ENCODE data around the gene SLC2A4RG.

SLC2A4RG gene

GRCh38 chr20:63741354-63741675 is 1.7 kb downstream of the SLC2A4RG start:
- Histone ChIP-seq H3K36me3 (ENCODE audit: insufficient read depth, low read length) (peaks cover 3% of the 10 kb centered on the region; the same call in 1 of the 2 replicates), H3K9ac (ENCODE audit: insufficient read length) (no peak overlapping the region), H3K4me3 (peak overlapping the region; percentile 82), H3K9me3 (ENCODE audit: low read depth, low read length) (no peaks in the 10 kb centered on the region), H3K27ac (no peak overlapping the region)
- no peak for TF ChIP-seq POLR2AphosphoS5 (IDR thresholded peaks at IDR 0.05; ENCODE audit: borderline replicate concordance, low read depth, low read length)
- TF ChIP-seq EZH2 (IDR thresholded peaks at IDR 0.05), result no peak
- no peak for TF ChIP-seq FOXP2 (optimal IDR thresholded peaks at IDR 0.05; ENCODE audit: control extremely low read depth, extremely low read length, insufficient read depth)
- no peak for DNase-seq (ENCODE audit: low read depth, low spot score)

- H3K36me3 ChIP-seq (ENCODE audit: insufficient read depth, low read length), result peaks cover 3% of the 10 kb centered on the region; the same call in 1 of the 2 replicates
- DNase-seq (ENCODE audit: low read depth, low spot score), result no peak
- H3K4me3 ChIP-seq, result no peak overlapping the region
- TF ChIP-seq FOXP2 (optimal IDR thresholded peaks at IDR 0.05; ENCODE audit: control extremely low read depth, extremely low read length, insufficient read depth) (no peak), POLR2AphosphoS5 (IDR thresholded peaks at IDR 0.05; ENCODE audit: borderline replicate concordance, low read depth, low read length) (no peak), EZH2 (IDR thresholded peaks at IDR 0.05) (no peak)
- no peak overlapping the region for H3K9ac ChIP-seq (ENCODE audit: insufficient read length)
- H3K27ac ChIP-seq, result no peak overlapping the region
- no peaks in the 10 kb centered on the region for H3K9me3 ChIP-seq (ENCODE audit: low read depth, low read length)
Measured at GRCh38 chr20:63741676-63742380, 2.3 kb downstream of the SLC2A4RG start.

GRCh38 chr20:63742381-63743024 is 2.9 kb downstream of the SLC2A4RG start:
- Histone ChIP-seq H3K4me3 (no peak overlapping the region), H3K9me3 (ENCODE audit: low read depth, low read length) (no peaks in the 10 kb centered on the region)
- TF ChIP-seq FOXP2 (optimal IDR thresholded peaks at IDR 0.05; ENCODE audit: control extremely low read depth, extremely low read length, insufficient read depth), result no peak
- TF ChIP-seq POLR2AphosphoS5 (IDR thresholded peaks at IDR 0.05; ENCODE audit: borderline replicate concordance, low read depth, low read length), result no peak
- TF ChIP-seq EZH2 (IDR thresholded peaks at IDR 0.05), result no peak

GRCh38 chr20:63743210-63743970 is 3.8 kb downstream of the SLC2A4RG start:
- TF ChIP-seq POLR2AphosphoS5 (IDR thresholded peaks at IDR 0.05; ENCODE audit: borderline replicate concordance, low read depth, low read length) (no peak), FOXP2 (optimal IDR thresholded peaks at IDR 0.05; ENCODE audit: control extremely low read depth, extremely low read length, insufficient read depth) (no peak), EZH2 (IDR thresholded peaks at IDR 0.05) (no peak)
- no peaks in the 10 kb centered on the region for H3K9me3 ChIP-seq (ENCODE audit: low read depth, low read length)
- no peak for DNase-seq (ENCODE audit: low read depth, low spot score)

More at GRCh38 chr20:63742381-63743024, 2.9 kb downstream of the SLC2A4RG start:
- no peak overlapping the region for H3K27ac ChIP-seq
- H3K36me3 ChIP-seq (ENCODE audit: insufficient read depth, low read length), result peaks cover 3% of the 10 kb centered on the region; the same call in 1 of the 2 replicates
- no peak for DNase-seq (ENCODE audit: low read depth, low spot score)
- no peak overlapping the region for H3K9ac ChIP-seq (ENCODE audit: insufficient read length)

GRCh38 chr20:63744158-63744557 is 4.6 kb downstream of the SLC2A4RG start:
- Histone ChIP-seq H3K36me3 (ENCODE audit: insufficient read depth, low read length) (peaks cover 3% of the 10 kb centered on the region; the same call in 1 of the 2 replicates), H3K9ac (ENCODE audit: insufficient read length) (no peak overlapping the region), H3K27ac (no peak overlapping the region; the same call in 1 of the 2 replicates), H3K9me3 (ENCODE audit: low read depth, low read length) (no peaks in the 10 kb centered on the region), H3K4me3 (no peak overlapping the region)
- no peak for DNase-seq (ENCODE audit: low read depth, low spot score)
- TF ChIP-seq FOXP2 (optimal IDR thresholded peaks at IDR 0.05; ENCODE audit: control extremely low read depth, extremely low read length, insufficient read depth) (no peak), POLR2AphosphoS5 (IDR thresholded peaks at IDR 0.05; ENCODE audit: borderline replicate concordance, low read depth, low read length) (0 out of 2 replicates have a peak, but pooled peaks have one; percentile 10), EZH2 (IDR thresholded peaks at IDR 0.05) (no peak)

More at GRCh38 chr20:63743210-63743970, 3.8 kb downstream of the SLC2A4RG start:
- H3K36me3 ChIP-seq (ENCODE audit: insufficient read depth, low read length), result peaks cover 3% of the 10 kb centered on the region; the same call in 1 of the 2 replicates
- H3K27ac ChIP-seq, result no peak overlapping the region
- H3K9ac ChIP-seq (ENCODE audit: insufficient read length), result no peak overlapping the region
- H3K4me3 ChIP-seq, result no peak overlapping the region

- no peak for DNase-seq (ENCODE audit: low read depth, low spot score)
- H3K9ac ChIP-seq (ENCODE audit: insufficient read length), result no peak overlapping the region
- no peaks in the 10 kb centered on the region for H3K9me3 ChIP-seq (ENCODE audit: low read depth, low read length)
- H3K36me3 ChIP-seq (ENCODE audit: insufficient read depth, low read length), result peaks cover 3% of the 10 kb centered on the region; the same call in 1 of the 2 replicates
- no peak overlapping the region for H3K27ac ChIP-seq
- no peak overlapping the region for H3K4me3 ChIP-seq
- TF ChIP-seq EZH2 (IDR thresholded peaks at IDR 0.05) (no peak), POLR2AphosphoS5 (IDR thresholded peaks at IDR 0.05; ENCODE audit: borderline replicate concordance, low read depth, low read length) (no peak; the same call in 1 of the 2 replicates), FOXP2 (optimal IDR thresholded peaks at IDR 0.05; ENCODE audit: control extremely low read depth, extremely low read length, insufficient read depth) (no peak)
Measured at GRCh38 chr20:63744574-63745423, 5.2 kb downstream of the SLC2A4RG start.

- Histone ChIP-seq H3K9ac (ENCODE audit: insufficient read length) (no peak overlapping the region), H3K27ac (peak overlapping the region; percentile 42; the same call in 1 of the 2 replicates), H3K36me3 (ENCODE audit: insufficient read depth, low read length) (peaks cover 3% of the 10 kb centered on the region; the same call in 1 of the 2 replicates), H3K9me3 (ENCODE audit: low read depth, low read length) (no peaks in the 10 kb centered on the region), H3K4me3 (no peak overlapping the region)
- no peak for DNase-seq (ENCODE audit: low read depth, low spot score)
- TF ChIP-seq FOXP2 (optimal IDR thresholded peaks at IDR 0.05; ENCODE audit: control extremely low read depth, extremely low read length, insufficient read depth) (no peak), POLR2AphosphoS5 (IDR thresholded peaks at IDR 0.05; ENCODE audit: borderline replicate concordance, low read depth, low read length) (no peak), EZH2 (IDR thresholded peaks at IDR 0.05) (no peak)
Measured at GRCh38 chr20:63745424-63745805, 5.8 kb downstream of the SLC2A4RG start.

All from SK-N-MC (cell line).